Measurements from ENCODE around the gene PTPRH.
"Not testable (repeated sequence)": the region's sequence is repeated elsewhere in the genome, so short reads cannot be mapped to it uniquely, and the experiment has no call there.

The PTPRH gene

DNA sequence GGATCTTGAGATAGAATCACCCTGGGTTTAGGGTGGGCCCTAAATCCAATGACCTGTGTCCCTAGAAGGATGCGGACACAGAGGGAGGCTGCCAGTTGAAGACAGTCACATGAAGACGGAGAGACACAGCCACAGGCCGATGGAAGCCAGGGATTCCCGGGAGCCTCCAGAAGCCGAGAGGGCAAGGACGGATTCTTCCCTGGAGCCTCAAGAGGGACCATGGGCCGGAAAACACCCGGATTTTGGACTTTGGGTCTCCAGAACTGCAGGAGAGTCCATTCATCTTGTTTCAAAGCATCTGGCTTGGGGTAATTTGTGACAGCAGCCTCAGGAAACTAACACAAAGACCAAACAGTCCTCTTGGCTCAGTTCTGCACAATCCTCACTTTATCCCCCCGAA lies 17.0 kb upstream of the PTPRH start:
- in situ Hi-C loops (cut with HindIII; ENCODE audit: low sequenced_read_pairs) = no loop called here

GRCh38 chr19:55225415-55225958 lies 16.2 kb upstream of the PTPRH start:
- in situ Hi-C loops (cut with HindIII; ENCODE audit: low sequenced_read_pairs) = no loop called here

DNA sequence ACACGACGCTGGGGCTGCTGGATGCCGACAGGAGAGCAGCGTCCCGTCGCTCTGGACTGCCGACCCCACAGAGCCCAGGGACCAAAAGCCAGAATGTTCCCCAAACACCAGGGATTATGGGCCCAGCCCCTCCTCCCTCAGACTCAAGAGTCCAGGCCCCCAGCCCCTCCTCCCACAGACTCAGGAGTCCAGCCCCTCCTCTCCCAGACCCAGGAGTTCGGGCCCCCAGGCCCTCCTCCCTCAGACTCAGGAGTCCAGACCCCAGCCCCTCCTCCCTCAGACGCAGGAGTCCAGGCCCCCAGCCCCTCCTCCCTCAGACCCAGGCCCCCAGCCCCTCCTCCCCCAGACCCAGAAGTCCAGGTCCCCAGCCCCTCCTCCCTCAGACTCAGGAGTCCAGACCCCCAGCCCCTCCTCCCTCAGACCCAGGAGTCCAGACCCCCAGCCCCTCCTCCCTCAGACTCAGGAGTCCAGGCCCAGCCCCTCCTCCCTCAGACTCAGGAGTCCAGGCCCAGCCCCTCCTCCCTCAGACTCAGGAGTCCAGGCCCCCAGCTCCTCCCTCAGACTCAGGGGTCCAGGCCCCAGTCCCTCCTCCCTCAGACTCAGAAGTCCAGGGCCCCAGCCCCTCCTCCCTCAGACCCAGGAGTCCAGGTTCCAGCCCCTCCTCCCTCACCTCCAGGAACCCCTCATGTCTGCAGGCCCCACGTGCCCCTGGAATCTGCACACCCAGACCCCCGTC lies 15.5 kb upstream of the PTPRH start:
- in situ Hi-C loops (cut with HindIII; ENCODE audit: low sequenced_read_pairs) = loop anchor here (5.0 kb wide), 1 partner anchor 72 kb away; no protein-coding TSS in a partner anchor

DNA sequence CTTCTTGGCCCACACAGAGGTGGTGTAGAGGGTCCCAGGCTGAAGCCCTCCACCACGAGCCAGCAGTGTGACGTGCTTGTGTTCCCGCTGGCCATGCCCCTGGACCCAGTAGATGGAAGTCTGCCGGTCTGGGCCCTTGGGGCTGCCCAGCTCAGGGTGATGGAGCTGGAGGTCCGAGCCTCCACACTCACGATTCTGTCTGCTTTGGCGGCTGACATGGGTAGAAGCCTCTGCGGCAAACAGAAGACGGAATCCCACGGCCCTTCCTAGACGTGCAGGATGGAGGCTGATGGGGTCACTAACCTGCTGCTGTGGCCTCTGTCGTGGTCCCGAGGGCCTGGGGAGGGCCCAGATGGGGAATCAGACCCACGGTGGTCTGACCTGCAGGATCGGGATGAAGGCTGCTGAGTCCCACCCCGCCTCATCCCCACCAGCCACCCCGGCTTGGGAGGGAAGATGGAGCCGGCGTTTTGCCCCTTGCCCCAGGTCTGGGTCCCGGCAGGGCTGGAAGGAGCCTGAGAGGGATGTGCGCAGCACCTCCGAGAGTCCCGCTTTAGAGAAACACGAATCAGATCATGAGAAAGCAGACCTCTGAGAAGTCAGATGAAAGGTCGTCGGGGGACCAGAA lies 14.9 kb upstream of the PTPRH start:
- in situ Hi-C loops (cut with HindIII; ENCODE audit: low sequenced_read_pairs) = loop anchor here (5.0 kb wide), 1 partner anchor 73 kb away; no protein-coding TSS in a partner anchor

DNA sequence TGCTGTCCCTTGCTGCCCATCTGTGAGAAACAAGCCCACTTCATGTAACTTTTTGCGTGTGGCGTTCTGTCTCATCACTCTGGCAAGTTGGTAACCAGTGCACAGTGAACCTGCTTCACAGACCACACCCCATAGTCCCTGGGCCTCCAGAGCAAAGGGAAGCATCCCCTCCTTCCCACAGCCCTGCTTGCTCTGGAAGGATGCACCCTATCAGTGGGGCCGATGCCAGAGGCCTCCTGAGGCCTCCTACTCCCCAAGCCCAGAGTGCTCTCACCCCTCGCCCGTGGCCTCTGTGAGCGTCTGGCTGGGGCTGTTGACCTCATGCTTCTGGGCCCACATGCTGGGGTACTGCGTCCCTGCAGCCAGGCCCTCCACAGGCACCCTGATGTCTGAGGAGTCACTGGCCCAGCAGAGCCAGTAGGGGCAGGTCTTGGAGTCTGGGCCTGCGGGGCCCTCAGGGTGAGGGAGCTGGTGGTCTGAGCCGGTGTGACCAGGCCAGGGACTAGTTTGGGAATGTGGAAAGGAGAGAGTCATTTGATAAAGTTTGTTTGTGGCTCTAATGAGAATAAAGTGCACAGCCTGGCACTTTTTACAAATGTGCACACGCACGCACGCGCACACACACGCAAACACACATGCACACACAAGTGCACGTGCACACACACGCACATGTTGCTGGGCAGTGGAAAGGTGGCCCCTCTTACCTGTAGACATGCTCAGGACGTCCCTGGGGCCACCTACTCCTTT lies 14.2 kb upstream of the PTPRH start:
- in situ Hi-C loops (cut with HindIII; ENCODE audit: low sequenced_read_pairs) = loop anchor here (5.0 kb wide), 1 partner anchor 74 kb away; no protein-coding TSS in a partner anchor

DNA sequence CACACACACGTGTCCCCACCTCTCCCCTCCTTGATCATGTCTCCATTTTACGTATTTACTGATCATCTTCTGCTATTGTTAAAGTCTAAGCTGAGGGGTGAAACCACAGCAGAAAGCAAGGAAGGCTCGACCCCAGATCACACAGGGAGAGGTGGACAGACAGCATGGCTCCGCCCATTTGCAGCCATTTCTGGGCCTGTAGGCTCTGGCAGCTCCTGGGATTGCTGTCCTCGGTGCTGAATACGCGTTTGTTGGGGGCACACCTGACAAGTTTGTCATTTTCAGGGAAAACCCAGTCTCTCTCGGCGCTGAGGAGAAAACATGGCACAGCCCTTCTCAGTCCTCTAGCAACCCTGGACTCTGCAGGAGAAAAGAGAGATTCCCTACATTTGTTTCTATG lies 11.2 kb upstream of the PTPRH start:
- in situ Hi-C loops (cut with HindIII; ENCODE audit: low sequenced_read_pairs) = loop anchor here (5.0 kb wide), 1 partner anchor 77 kb away; no protein-coding TSS in a partner anchor

DNA sequence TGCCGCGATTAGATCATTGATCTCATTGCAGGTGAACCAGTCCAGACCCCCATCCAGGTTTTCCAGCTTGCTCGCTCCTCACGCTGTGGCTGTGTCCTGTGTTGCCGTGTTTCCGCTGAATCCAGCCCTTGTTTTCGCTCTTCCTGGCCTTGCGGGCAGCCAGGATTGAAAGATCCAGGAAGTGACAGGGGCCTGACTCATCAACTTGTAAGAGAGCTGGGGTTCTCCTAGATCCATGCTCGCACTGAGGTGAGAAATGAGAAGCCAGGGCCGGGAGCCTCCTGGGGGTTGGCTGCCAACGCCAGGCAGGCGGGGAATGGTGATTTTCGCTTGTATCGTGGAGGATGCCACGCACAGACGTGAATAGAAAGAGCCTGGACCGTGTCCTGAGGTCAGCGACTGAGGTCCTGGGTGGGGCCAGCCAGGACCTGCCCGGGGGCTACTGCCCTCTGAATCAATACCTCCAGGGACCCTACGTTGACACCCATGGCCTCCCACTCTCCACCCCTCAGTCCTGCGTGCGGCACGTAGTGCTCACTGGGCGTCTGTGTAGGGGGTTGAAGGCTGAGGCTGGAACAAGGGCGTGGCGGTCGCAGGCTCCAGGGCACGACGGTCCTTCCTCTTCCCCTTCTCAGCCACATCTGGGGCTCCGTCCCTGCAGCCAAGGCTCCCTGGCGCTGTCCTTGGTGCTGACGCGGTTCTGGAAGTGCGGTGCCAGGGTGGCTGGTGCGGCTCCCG lies 7.3 kb upstream of the PTPRH start:
- in situ Hi-C loops (cut with HindIII; ENCODE audit: low sequenced_read_pairs) = loop anchor here (5.0 kb wide), 1 partner anchor 406 kb away; the partner anchor contains the start of gene ZNF784

DNA sequence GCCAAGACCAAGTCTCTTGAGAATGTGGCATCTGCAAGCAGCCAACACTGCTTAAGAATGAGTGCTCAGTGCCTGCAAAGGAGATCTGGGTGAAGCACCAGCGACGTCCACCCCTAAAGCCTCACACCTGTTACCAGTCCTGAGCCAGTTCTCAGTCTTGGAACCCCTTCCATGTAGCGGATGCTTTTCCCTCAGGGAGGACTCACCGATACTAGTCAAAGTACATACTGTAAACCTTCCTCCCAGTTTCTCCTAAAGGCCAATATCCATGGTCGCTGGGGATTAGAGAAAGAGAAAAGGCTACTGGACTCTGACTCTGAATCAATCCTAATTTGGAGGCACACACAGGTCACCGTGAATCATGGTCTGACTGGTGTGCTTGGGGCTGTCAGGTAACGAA lies 4.2 kb upstream of the PTPRH start:
- in situ Hi-C loops (cut with HindIII; ENCODE audit: low sequenced_read_pairs) = no loop called here

DNA sequence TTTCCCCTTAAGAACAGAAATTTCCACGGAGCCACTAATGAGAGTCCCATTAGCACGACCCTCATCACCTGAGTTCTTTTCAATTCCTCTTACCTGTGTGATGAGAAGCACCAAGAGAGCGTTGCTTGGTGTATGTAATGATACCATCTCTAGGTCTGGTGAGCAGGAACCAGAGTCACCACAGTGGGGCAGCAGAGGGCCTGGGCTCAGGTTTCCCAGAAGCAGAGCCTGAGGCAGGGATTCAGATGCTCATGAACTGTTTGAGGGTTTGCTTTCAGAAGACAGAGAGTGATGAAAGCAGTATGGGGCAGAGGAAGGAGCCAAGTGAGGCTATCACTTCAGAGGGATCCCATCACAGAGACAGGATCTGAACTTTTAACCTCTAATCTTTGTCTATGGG lies 3.1 kb upstream of the PTPRH start:
- in situ Hi-C loops (cut with HindIII; ENCODE audit: low sequenced_read_pairs) = no loop called here

- in situ Hi-C loops (cut with HindIII; ENCODE audit: low sequenced_read_pairs) = no loop called here
Observed at GRCh38 chr19:55209693-55210472, 582 bp upstream of the PTPRH start.

- in situ Hi-C loops (cut with HindIII; ENCODE audit: low sequenced_read_pairs) = no loop called here
Observed at GRCh38 chr19:55206664-55207500, 2.4 kb downstream of the PTPRH start.

DNA sequence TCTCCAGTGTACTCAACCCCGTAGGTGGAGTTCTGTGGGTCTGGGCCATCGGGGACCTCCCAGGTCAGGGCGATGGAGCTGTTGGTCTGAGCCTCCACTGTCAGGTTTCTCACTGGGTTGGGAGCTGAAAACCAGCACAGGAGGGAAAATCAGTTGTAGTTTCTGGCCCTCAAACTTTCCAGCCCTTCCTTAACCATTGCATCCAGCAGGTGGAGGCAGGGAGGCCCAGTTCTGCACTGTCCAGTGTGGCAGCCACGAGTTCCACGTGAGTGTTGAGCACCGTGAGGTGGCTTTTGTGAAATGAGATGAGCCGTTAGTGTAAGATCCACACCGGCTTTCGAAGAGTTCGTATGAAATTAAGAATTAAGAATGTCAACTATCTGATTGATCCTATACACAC lies 7.1 kb downstream of the PTPRH start:
- in situ Hi-C loops (cut with HindIII; ENCODE audit: low sequenced_read_pairs) = not testable (repeated sequence)

- in situ Hi-C loops (cut with HindIII; ENCODE audit: low sequenced_read_pairs) = no loop called here
Observed at GRCh38 chr19:55199620-55200204, 9.6 kb downstream of the PTPRH start.

- in situ Hi-C loops (cut with HindIII; ENCODE audit: low sequenced_read_pairs) = no loop called here
Observed at GRCh38 chr19:55198651-55199050, 10.7 kb downstream of the PTPRH start.

DNA sequence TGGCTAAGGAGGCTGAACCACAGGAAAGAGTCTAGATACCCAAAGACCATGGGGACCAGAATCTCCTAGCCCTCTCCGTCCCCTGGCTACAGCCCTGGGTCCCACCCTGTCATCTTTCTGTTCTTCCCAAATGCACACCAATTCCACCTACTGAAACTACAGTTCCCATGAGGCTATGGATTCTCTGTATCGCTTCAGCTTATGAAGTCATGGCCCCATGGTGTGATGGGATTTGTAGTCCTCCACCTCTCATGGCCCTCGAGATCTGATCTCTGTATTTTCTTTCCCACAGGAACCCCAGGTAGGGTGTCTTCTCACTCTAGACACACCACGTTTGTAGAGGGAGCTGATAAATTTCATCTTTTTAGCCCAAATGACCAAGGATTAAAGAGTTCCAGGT lies 11.8 kb downstream of the PTPRH start:
- in situ Hi-C loops (cut with HindIII; ENCODE audit: low sequenced_read_pairs) = no loop called here

DNA sequence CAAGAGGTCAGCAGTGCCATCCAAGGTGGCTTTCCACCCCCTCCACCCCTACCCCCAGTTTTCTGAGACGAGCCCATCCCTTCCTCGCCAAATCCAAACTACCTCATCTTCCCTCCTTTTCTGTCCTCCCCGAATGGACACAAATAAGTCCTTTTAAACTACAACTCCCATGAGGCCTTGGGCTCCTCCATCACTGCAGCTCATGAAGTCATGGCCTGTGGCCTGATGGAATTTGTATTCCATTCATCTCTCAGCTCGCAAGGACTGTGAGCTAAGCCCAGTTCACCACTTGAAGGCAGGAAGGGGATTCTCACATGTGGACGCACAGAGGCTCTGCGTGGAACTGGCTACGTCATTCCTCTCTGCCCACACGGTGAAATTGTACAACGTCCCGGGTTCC lies 12.5 kb downstream of the PTPRH start:
- in situ Hi-C loops (cut with HindIII; ENCODE audit: low sequenced_read_pairs) = no loop called here

- in situ Hi-C loops (cut with HindIII; ENCODE audit: low sequenced_read_pairs) = no loop called here
Observed at GRCh38 chr19:55193481-55193880, 15.8 kb downstream of the PTPRH start.

- in situ Hi-C loops (cut with HindIII; ENCODE audit: low sequenced_read_pairs) = no loop called here
Observed at GRCh38 chr19:55189403-55189835, 19.9 kb downstream of the PTPRH start.

DNA sequence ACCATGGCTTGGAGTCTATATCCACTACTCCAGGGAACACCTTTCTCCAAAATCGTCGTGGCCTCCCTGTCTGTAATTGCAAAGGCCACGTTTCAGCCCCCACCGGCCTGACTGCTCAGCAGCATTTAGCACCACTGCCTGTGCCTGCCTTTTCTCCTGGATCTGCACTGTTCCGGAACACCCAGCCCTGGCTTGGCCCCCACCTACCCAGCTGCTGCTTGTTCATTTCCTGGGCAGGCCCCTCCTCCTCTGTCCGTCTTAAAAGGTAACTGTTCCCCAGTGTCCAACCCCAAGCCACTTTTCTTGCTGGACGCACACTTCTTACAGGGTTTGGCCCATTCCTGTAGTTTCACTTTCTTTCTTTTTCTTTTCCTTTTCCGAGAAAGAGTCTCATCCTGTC lies 20.7 kb downstream of the PTPRH start:
- in situ Hi-C loops (cut with HindIII; ENCODE audit: low sequenced_read_pairs) = no loop called here
